HG02870 (cell line): ENCODE results near the gene NPY1R.

Experiments used
- ATAC-seq: cut with Tn5 transposase; IDR thresholded peaks from one replicate; pipeline ENCODE4 v1.9.1; 2021; ENCODE audit warnings: mild to moderate bottlenecking, moderate library complexity; ENCODE audit not compliant: unreplicated experiment

Gene NPY1R

DNA sequence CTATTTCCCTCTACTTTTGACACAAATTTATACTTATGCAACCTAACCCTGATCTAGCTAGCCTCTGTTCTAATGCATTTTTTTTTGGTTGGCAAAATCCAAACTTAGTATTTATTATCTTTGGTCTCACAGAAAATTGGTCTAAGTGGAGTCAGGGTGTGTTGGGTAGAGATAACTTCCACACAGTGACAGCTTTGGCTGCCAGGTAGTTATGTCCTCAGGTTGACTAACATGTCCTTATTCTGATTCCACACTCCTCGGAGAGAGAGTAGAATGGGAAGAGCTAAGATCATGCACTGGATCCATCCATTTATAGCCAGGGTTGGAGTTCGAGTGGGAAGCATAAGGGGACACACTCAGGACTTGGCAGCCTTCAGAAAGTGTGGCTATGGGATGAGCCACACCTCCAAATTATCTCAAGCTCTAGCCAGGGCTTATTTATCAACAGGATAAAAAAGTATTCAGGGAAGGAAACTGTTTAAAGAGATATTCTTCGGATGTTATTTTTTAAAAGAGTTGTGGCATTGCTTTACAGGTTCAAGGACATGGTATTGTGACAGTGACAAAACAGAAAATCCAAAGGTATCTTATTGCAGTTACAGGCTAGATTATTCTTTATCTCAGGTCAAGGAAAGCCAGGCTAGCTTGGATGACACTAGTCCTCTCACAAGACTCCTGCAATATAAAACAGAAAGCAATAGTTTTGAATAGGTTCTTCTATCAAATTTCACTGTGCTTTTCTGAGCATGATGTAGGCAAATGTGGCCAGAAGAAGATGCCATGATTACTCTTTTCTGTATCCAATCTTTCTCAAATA, 51.5 kb downstream of the NPY1R start:
- ATAC-seq: no peak

DNA sequence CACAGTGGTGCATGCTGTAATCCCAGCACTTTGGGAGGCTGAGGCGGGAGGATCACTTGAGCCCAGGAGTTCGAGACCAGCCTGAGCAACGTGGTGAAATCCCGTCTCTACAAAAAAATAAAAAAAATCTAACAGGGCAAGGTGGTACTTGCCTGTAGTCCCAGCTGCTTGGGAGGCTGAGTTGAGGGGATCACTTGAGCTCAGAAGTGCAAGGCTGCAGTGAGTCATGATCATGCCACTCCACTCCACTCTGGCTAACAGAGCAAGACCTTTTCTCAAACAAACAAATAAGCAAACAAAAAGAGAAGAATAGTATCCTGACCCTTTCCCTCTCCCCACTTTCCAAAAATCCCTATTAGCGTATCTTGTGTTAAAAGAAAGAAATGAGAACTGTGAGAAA, 52.7 kb downstream of the NPY1R start:
- no peak for ATAC-seq

DNA sequence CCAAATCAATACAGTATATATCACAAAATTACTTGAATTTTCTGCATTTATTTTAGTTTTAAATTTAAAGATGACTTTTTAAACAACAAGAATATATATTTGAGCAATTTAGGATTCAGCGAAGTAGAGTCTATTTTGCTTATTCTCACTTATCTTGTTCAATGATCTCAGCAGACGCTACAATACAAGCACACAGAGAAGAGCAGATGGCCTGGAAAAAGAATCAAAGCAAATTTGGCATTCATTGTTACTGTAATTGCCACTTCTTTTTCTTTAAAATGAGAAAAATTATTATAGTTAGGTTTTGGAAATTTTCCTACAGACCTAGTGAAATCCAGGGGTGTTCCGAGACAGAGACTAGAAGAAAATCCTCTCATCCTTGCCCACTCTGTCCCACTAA, 57.5 kb downstream of the NPY1R start:
- ATAC-seq: no peak
